Astrocyte of the spinal cord (primary cell): ENCODE data around the gene UNC13C.
"Not testable (repeated sequence)": the region's sequence is repeated elsewhere in the genome, so short reads cannot be mapped to it uniquely, and the experiment has no call there.

ENCODE experiments used
- DNase-seq: peaks from one replicate; pipeline ENCODE4 v3.0.0; 2011; ENCODE audit warnings: low read depth, low spot score
- H3K4me3 ChIP-seq: 2 replicates; pipeline ENCODE4 v1.5.1; 2011; ENCODE audit warnings: low read depth, mild to moderate bottlenecking, low read length, moderate library complexity
- CTCF ChIP-seq: IDR thresholded peaks from 2 replicates; pipeline ENCODE4 v1.5.1; 2012; ENCODE audit warnings: low read depth, mild to moderate bottlenecking, low read length, inconsistent platforms
- in situ Hi-C: cut with HindIII; loops from 2 replicates; pipeline ENCODE4 v1.10.0; 2017; ENCODE audit warnings: low sequenced_read_pairs

UNC13C gene

GRCh38 chr15:54387799-54388198 is 409.6 kb downstream of the UNC13C start:
- TF ChIP-seq CTCF: no peak
- DNase-seq: no peak
- in situ Hi-C loops: no loop called here
- H3K4me3 ChIP-seq: no peak overlapping the region

GRCh38 chr15:54388746-54389145 is 410.5 kb downstream of the UNC13C start:
- no peak for DNase-seq
- H3K4me3 ChIP-seq: no peak overlapping the region
- in situ Hi-C loops: no loop called here
- no peak for TF ChIP-seq CTCF

- TF ChIP-seq CTCF: no peak
- H3K4me3 ChIP-seq: no peak overlapping the region
- in situ Hi-C loops: no loop called here
- DNase-seq: no peak
Measured at GRCh38 chr15:54410481-54410880, 432.2 kb downstream of the UNC13C start.

- H3K4me3 ChIP-seq: no peak overlapping the region
- in situ Hi-C loops: no loop called here
- DNase-seq: no peak
- no peak for TF ChIP-seq CTCF
Measured at GRCh38 chr15:54424171-54424570, 445.9 kb downstream of the UNC13C start.

- no peak for TF ChIP-seq CTCF
- DNase-seq: no peak
- H3K4me3 ChIP-seq: no peak overlapping the region
- in situ Hi-C loops: no loop called here
Measured at GRCh38 chr15:54428596-54428995, 450.4 kb downstream of the UNC13C start.

- DNase-seq, in situ Hi-C loops, H3K4me3 ChIP-seq: not testable (repeated sequence)
Measured at GRCh38 chr15:54450288-54450687, 472.0 kb downstream of the UNC13C start.

GRCh38 chr15:54456413-54456812 is 478.2 kb downstream of the UNC13C start:
- in situ Hi-C loops: no loop called here
- no peak overlapping the region for H3K4me3 ChIP-seq
- no peak for TF ChIP-seq CTCF
- no peak for DNase-seq
